ENCODE results near the gene SUPT6H. TPM values are rescaled to one million over a fixed set of nuclear protein-coding genes. Genes with fewer than 3 reads are reported as not detected.
"Not testable (repeated sequence)": the region's sequence is repeated elsewhere in the genome, so short reads cannot be mapped to it uniquely, and the experiment has no call there.

SUPT6H gene
- polyA plus RNA-seq, 12 donors, result 36.7 to 76.8 (median 40.9) TPM; not detected in 1

- DNase-seq, result no peak
Observed at GRCh38 chr17:28645576-28645939, 16.4 kb upstream of the SUPT6H start.

GRCh38 chr17:28646039-28646754, 15.8 kb upstream of the SUPT6H start:
- DNase-seq, result no peak

- no peak for DNase-seq
Observed at GRCh38 chr17:28648698-28649097, 13.3 kb upstream of the SUPT6H start.

DNA sequence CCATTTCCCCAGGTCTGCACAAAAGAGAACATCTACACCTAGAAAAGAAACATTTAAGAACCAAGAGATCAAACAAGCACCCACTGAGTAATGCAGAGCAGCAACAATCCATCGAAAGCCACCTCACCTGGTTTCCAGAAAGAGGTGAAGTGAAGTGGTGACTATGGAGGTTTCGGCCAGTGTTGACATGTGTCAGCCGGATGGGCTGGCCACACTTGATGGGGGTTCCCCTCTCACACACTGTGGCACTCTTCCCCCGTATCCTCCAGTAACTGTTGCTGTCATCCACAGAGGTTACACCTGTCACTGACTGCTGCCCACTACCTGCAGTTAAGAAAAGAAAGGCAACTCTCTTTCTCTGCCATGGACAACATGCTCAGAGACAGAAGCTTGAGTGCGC, 6.8 kb upstream of the SUPT6H start:
- DNase-seq, result no peak

- no peak for DNase-seq
Observed at GRCh38 chr17:28657756-28658155, 4.2 kb upstream of the SUPT6H start.

DNA sequence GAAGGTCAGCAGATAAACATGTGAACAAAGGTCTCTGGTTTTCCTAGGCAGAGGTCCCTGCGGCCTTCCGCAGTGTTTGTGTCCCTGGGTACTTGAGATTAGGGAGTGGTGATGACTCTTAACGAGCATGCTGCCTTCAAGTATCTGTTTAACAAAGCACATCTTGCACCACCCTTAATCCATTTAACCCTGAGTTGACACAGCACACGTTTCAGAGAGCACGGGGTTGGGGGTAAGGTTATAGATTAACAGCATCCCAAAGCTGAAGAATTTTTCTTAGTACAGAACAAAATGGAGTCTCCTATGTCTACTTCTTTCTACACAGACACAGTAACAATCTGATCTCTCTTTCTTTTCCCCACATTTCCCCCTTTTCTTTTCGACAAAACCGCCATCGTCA, 3.7 kb upstream of the SUPT6H start:
- DNase-seq, result not testable (repeated sequence)

- not testable (repeated sequence) for DNase-seq
Observed at GRCh38 chr17:28658766-28659496, 3.1 kb upstream of the SUPT6H start.

- DNase-seq, result not testable (repeated sequence)
Observed at GRCh38 chr17:28659497-28659881, 2.5 kb upstream of the SUPT6H start.

GRCh38 chr17:28662527-28662829, 473 bp downstream of the SUPT6H start:
- DNase-seq, result no peak

DNA sequence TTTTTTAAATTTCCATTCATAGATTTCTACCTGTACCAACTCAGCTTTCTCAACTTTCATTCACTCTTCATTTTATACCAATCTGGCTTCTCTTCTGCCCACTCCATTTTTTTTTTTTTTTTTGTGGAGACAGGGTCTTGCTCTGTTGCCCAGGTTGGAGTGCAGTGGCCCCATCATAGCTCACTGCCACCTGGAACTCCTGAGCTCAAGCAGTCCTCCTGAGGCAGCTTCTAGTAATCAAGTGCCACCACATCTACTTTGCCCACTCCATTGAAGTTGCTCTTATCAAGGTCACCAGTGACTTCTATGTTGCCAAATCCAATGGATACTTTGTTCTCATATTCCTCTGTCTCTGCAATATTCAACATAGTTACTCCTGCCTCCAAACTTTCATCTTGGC, 1.7 kb downstream of the SUPT6H start:
- no peak for DNase-seq

DNA sequence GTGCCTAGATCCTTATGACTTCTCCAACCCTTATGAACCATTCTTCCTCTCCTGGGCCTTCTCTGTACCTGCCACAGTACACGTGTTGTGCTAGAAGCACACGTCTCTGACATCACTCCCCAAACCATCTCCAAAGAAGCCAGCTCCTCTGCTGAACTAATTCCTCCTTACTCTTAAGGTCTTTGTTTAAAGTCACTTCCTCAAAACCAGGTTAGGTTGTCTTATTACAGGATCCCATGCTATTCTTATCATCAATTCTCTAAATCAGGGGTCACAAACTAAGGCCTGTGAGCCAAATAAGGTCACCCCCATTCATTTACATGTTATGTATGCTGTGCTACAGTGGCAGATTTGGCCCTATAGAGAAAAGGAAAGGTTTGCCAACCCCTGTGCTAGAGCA, 4.0 kb downstream of the SUPT6H start:
- DNase-seq, result no peak

DNA sequence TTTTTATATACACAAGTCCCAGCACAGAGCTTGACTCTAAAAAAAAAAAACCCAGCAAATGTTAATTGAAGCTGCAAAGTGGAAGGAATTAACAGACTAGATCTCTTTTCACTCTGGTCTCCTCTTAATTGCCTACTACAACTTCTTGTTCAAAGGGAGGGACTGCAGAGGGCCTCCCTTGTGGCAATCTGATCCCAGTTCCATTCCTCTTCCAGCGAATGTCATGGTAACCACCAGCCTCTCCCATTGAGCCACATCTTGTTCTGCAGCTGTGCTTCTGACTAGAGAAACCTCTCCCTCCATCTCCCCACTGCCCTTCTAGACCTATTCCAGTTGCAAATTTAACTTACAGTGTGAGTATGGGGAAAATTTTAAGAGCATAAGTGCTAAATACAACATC, 5.9 kb downstream of the SUPT6H start:
- no peak for DNase-seq

GRCh38 chr17:28669918-28670317, 7.9 kb downstream of the SUPT6H start:
- no peak for DNase-seq

DNA sequence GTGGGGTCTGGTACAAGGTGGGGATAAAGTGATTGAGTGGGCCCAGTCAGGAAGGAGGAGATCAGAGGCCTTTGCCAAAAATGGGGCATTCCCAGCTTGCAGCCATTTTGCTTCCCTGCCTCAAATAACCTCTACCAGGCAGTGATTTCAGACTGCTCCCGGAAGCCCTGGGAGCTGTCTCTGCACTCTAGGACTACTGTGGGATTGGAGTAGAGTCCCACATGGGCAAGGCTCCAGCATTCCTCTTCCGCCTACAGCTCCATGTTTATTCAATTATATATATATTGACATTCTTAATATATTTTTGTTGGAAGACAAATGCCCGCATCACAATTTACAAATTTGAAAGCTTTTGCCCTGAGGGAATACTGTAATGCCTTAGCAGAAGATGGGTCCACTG, 13.5 kb downstream of the SUPT6H start:
- no peak for DNase-seq

DNA sequence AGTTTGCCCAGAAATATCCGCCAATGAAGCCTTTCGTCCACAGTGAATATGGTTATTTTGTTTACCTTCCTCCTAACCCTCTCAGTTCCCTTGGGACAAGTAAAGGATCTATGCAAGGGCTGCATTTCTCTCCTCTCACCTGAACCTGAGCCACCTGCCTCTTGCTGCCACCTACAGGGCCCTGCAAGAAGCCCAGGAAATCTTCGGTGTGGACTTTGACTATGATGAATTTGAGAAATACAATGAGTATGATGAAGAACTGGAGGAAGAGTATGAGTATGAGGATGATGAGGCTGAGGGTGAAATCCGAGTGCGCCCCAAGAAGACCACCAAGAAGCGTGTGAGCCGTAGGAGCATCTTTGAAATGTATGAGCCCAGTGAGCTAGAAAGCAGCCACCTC, 14.0 kb downstream of the SUPT6H start:
- DNase-seq, result no peak

- no peak for DNase-seq
Observed at GRCh38 chr17:28682655-28683054, 20.6 kb downstream of the SUPT6H start.

DNA sequence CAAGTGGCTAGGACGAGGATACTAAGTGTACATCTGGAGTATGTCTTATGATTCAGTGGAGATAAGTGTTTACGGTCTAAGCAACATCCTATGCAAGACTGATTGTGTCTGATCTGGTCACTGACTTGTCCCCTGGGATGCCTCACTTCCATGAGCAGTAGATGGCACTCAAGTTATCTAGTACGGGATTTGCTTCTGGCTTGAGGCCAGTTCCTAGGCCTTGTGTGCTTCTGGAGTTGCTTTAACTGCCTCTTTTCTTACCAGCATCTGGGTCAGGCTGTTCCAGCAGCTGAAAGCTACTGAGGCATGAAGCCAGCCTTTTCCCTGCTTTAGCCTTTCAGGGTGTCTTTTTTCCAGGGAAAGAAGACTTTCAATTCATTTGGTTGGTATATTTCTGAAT, 23.0 kb downstream of the SUPT6H start:
- no peak for DNase-seq

- DNase-seq, result no peak
Observed at GRCh38 chr17:28685366-28685765, 23.4 kb downstream of the SUPT6H start.

DNA sequence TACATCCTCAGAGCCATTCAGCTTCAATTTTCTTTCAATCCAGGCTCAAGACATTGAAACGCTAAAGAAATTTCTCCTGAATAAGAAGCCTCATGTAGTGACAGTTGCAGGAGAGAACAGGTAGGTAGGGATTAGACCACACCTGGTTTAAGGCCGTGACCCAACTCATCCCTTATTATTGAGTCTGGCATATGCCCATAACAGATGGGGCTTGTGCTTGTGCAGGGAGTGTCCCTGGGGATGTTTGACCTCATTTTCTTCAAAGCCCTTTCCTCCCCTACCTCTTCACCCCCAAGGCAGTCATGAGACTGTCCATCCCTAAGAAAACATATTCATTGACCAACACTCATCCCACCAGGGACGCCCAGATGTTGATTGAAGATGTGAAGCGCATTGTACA, 24.3 kb downstream of the SUPT6H start:
- no peak for DNase-seq

DNA sequence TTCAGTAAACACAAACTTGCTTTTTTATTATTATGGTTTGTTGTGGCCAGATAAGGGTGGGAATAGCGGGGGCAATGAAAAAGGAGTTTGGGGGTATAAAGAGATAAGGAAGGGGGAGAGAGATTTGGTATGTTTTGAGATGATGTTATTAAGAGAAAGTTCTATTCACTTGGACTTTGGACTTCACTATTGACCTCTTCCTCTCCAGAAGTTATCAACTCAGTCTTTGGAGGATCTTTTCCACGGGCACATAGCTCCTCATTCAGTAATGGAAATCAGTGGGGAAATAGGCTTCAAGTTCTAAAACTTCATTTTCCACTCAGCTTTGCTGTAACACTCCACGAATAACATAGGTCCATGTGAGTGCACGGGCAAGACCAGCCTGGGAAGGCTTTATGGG, 26.5 kb downstream of the SUPT6H start:
- no peak for DNase-seq

- DNase-seq, result no peak
Observed at GRCh38 chr17:28689011-28689410, 27.0 kb downstream of the SUPT6H start.

- no peak for DNase-seq
Observed at GRCh38 chr17:28693869-28694268, 31.9 kb downstream of the SUPT6H start.

DNA sequence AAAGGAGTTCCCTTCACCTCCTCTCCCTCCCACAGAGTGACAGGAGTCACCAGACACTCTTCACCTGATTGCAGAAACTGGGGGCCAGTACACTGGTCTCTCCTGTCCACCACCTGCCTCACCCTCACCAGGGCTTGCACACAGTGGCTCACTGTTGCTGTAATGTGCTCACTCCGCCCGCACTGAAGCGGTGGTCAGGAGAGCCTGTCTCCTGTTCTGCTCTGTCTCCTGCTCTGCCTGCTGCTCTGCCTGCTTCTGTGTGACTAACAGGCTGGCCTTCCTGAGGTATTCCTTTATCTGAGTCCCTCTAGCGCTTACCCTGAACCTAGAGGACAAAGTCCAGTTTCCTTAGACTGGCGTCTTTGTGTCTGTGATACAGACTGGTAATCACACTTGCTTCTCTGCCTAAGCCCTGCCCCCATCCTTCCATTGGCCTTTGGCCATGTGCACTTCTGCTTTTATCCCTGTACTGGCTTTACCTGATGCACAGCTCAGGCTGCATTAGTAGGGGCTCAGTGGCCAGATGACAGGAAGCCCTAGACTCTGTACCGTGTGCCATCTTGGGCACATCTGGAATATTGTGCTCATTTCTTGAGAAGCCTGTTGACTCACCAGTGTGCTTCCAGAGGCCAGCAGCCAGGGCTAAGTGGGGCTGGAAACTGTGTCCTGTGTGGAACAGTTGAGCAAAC, 36.4 kb downstream of the SUPT6H start:
- no peak for DNase-seq

Data from muscle of arm (tissue), 12 donors.